ENCODE results near the gene DMD.

Gene DMD

GRCh38 chrX:31459361-31459760 lies 1752.0 kb downstream of the DMD start:
- H3K4me3 ChIP-seq (ENCODE audit: extremely low read depth, insufficient read depth, low read length, poor library complexity, severe bottlenecking), result no peak overlapping the region
- no peaks in the 10 kb centered on the region for H3K9me3 ChIP-seq (ENCODE audit: control insufficient read depth, low read length)
- no peaks in the 10 kb centered on the region for H3K36me3 ChIP-seq (ENCODE audit: control insufficient read depth, insufficient read depth, low read length)
- H3K27ac ChIP-seq (ENCODE audit: low read depth, low read length, severe bottlenecking), result no peak overlapping the region
- no peaks in the 10 kb centered on the region for H3K4me1 ChIP-seq (ENCODE audit: control insufficient read depth, insufficient read depth, low read length, poor library complexity, severe bottlenecking)
- WGBS, 2 experiments (ENCODE audit: insufficient coverage in 2 of 2), result no CpG with 5 or more reads among the region's 5 CpGs

DNA sequence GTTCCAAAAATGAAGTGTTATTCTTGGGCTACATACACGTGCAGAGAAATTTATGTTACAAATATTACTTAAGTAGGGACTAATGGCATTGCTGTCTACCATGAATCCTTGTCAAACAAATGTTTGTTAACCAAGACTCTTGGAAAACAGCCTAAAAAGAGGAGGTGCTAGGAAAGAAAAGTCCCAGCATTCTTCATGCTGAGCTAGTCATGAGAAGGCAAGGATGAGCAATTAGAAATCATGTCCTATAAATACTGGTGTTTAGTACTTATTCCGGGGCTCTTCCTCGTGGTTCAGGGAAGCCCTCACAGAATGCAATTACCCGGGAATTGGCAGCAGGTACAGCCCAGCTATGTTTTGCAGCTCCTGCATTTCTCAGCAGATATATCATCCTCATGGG lies 1761.4 kb downstream of the DMD start:
- no peaks in the 10 kb centered on the region for H3K4me1 ChIP-seq (ENCODE audit: control insufficient read depth, insufficient read depth, low read length, poor library complexity, severe bottlenecking)
- no peak overlapping the region for H3K4me3 ChIP-seq (ENCODE audit: extremely low read depth, insufficient read depth, low read length, poor library complexity, severe bottlenecking)
- no peaks in the 10 kb centered on the region for H3K9me3 ChIP-seq (ENCODE audit: control insufficient read depth, low read length)
- H3K36me3 ChIP-seq (ENCODE audit: control insufficient read depth, insufficient read depth, low read length), result no peaks in the 10 kb centered on the region
- WGBS, 2 experiments (ENCODE audit: insufficient coverage in 2 of 2), result 100% methylated on average over 1 of the region's 4 CpGs; no CpG with 5 or more reads in 1 of the 2 experiments
- H3K27ac ChIP-seq (ENCODE audit: low read depth, low read length, severe bottlenecking), result no peak overlapping the region

DNA sequence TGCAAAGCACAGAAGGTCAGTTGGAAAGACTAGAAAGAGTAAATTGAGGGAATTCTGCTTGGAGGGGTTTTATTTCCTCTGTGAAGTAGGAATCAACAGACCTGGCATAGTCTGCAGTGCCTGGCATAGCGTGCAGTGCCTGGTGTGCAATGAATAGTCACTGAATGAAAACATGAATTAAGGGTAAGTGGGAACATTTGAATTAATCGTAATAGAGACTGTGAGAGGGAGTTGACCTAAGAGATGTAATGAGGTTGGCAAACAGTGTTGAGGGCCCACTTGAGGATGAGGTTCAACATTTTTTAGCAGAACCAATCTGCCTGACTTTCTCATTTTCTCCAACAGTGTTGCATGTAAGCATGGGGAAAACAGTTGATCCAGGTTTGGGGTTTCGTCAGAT lies 1762.3 kb downstream of the DMD start:
- Histone ChIP-seq H3K36me3 (ENCODE audit: control insufficient read depth, insufficient read depth, low read length) (no peaks in the 10 kb centered on the region), H3K4me3 (ENCODE audit: extremely low read depth, insufficient read depth, low read length, poor library complexity, severe bottlenecking) (no peak overlapping the region), H3K27ac (ENCODE audit: low read depth, low read length, severe bottlenecking) (no peak overlapping the region), H3K9me3 (ENCODE audit: control insufficient read depth, low read length) (no peaks in the 10 kb centered on the region), H3K4me1 (ENCODE audit: control insufficient read depth, insufficient read depth, low read length, poor library complexity, severe bottlenecking) (no peaks in the 10 kb centered on the region)
- WGBS, 2 experiments (ENCODE audit: insufficient coverage in 2 of 2), result 74 to 94% methylated on average over 2 to 3 of the region's 3 CpGs

- WGBS, 2 experiments (ENCODE audit: insufficient coverage in 2 of 2), result no CpG with 5 or more reads among the region's 4 CpGs
- Histone ChIP-seq H3K9me3 (ENCODE audit: control insufficient read depth, low read length) (no peaks in the 10 kb centered on the region), H3K27ac (ENCODE audit: low read depth, low read length, severe bottlenecking) (no peak overlapping the region), H3K4me1 (ENCODE audit: control insufficient read depth, insufficient read depth, low read length, poor library complexity, severe bottlenecking) (no peaks in the 10 kb centered on the region), H3K4me3 (ENCODE audit: extremely low read depth, insufficient read depth, low read length, poor library complexity, severe bottlenecking) (no peak overlapping the region), H3K36me3 (ENCODE audit: control insufficient read depth, insufficient read depth, low read length) (no peaks in the 10 kb centered on the region)
Observed at GRCh38 chrX:31445542-31445941, 1765.8 kb downstream of the DMD start.

GRCh38 chrX:31443654-31444053 lies 1767.7 kb downstream of the DMD start:
- no peak overlapping the region for H3K27ac ChIP-seq (ENCODE audit: low read depth, low read length, severe bottlenecking)
- H3K36me3 ChIP-seq (ENCODE audit: control insufficient read depth, insufficient read depth, low read length), result no peaks in the 10 kb centered on the region
- WGBS, 2 experiments (ENCODE audit: insufficient coverage in 2 of 2), result no CpG with 5 or more reads among the region's 8 CpGs
- no peaks in the 10 kb centered on the region for H3K9me3 ChIP-seq (ENCODE audit: control insufficient read depth, low read length)
- no peak overlapping the region for H3K4me3 ChIP-seq (ENCODE audit: extremely low read depth, insufficient read depth, low read length, poor library complexity, severe bottlenecking)
- no peaks in the 10 kb centered on the region for H3K4me1 ChIP-seq (ENCODE audit: control insufficient read depth, insufficient read depth, low read length, poor library complexity, severe bottlenecking)

- Histone ChIP-seq H3K9me3 (ENCODE audit: control insufficient read depth, low read length) (no peaks in the 10 kb centered on the region), H3K36me3 (ENCODE audit: control insufficient read depth, insufficient read depth, low read length) (no peaks in the 10 kb centered on the region), H3K27ac (ENCODE audit: low read depth, low read length, severe bottlenecking) (no peak overlapping the region), H3K4me3 (ENCODE audit: extremely low read depth, insufficient read depth, low read length, poor library complexity, severe bottlenecking) (no peak overlapping the region), H3K4me1 (ENCODE audit: control insufficient read depth, insufficient read depth, low read length, poor library complexity, severe bottlenecking) (no peaks in the 10 kb centered on the region)
- WGBS, 2 experiments (ENCODE audit: insufficient coverage in 2 of 2), result no CpG with 5 or more reads among the region's 2 CpGs
Observed at GRCh38 chrX:31440546-31440945, 1770.8 kb downstream of the DMD start.

DNA sequence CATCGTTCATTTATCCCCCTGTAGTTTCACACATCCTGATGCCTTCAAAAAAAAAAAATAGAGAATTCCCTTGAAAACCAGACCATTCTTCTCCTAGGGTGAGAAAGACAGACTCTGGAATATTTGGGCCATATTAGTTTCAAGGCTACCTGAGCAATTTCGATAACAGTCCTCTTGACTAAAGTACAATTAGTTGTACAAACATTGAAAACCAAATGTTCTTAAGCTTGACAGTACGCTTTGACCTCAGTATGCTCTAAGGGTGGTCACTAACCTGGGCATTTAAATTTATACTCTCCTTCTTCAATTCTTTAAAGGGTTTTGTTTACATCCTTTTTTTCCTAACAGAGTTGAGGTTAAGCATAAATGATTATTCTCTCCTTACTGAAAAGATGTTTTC lies 1774.9 kb downstream of the DMD start:
- no peaks in the 10 kb centered on the region for H3K9me3 ChIP-seq (ENCODE audit: control insufficient read depth, low read length)
- H3K4me1 ChIP-seq (ENCODE audit: control insufficient read depth, insufficient read depth, low read length, poor library complexity, severe bottlenecking), result no peaks in the 10 kb centered on the region
- no peaks in the 10 kb centered on the region for H3K36me3 ChIP-seq (ENCODE audit: control insufficient read depth, insufficient read depth, low read length)
- H3K4me3 ChIP-seq (ENCODE audit: extremely low read depth, insufficient read depth, low read length, poor library complexity, severe bottlenecking), result no peak overlapping the region
- H3K27ac ChIP-seq (ENCODE audit: low read depth, low read length, severe bottlenecking), result no peak overlapping the region
- 80% methylated on average over 1 of the region's 3 CpGs; no CpG with 5 or more reads in 1 of the 2 experiments for WGBS, 2 experiments (ENCODE audit: insufficient coverage in 2 of 2)

DNA sequence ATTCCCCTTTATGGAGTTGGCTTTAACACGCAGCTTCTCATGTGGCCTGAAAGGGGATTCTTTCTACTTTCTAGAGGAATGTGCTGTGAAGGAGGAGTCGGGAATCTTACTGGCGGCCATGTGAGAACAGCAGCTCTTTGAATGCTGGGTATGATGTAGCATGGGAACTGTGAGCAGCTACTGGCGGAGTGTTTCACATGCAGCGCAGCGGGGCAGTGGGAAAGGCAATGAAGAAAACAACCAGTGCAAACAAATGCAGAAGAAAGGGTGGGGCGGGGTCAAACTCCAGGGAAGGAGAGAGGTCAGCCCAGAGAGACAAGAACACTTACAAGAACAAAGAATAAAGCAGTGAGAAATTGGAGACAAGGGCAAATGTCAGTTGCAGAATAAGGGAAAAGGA lies 1775.8 kb downstream of the DMD start:
- H3K4me1 ChIP-seq (ENCODE audit: control insufficient read depth, insufficient read depth, low read length, poor library complexity, severe bottlenecking), result no peaks in the 10 kb centered on the region
- H3K9me3 ChIP-seq (ENCODE audit: control insufficient read depth, low read length), result no peaks in the 10 kb centered on the region
- 0 to 13% methylated on average over 1 to 5 of the region's 7 CpGs for WGBS, 2 experiments (ENCODE audit: insufficient coverage in 2 of 2)
- H3K4me3 ChIP-seq (ENCODE audit: extremely low read depth, insufficient read depth, low read length, poor library complexity, severe bottlenecking), result no peak overlapping the region
- H3K27ac ChIP-seq (ENCODE audit: low read depth, low read length, severe bottlenecking), result peak overlapping the region; percentile 49
- no peaks in the 10 kb centered on the region for H3K36me3 ChIP-seq (ENCODE audit: control insufficient read depth, insufficient read depth, low read length)

GRCh38 chrX:31433856-31434255 lies 1777.5 kb downstream of the DMD start:
- H3K27ac ChIP-seq (ENCODE audit: low read depth, low read length, severe bottlenecking), result peak overlapping the region; percentile 10
- no peaks in the 10 kb centered on the region for H3K4me1 ChIP-seq (ENCODE audit: control insufficient read depth, insufficient read depth, low read length, poor library complexity, severe bottlenecking)
- WGBS, 2 experiments (ENCODE audit: insufficient coverage in 2 of 2), result no CpG with 5 or more reads among the region's 1 CpG
- H3K36me3 ChIP-seq (ENCODE audit: control insufficient read depth, insufficient read depth, low read length), result no peaks in the 10 kb centered on the region
- H3K9me3 ChIP-seq (ENCODE audit: control insufficient read depth, low read length), result no peaks in the 10 kb centered on the region
- H3K4me3 ChIP-seq (ENCODE audit: extremely low read depth, insufficient read depth, low read length, poor library complexity, severe bottlenecking), result no peak overlapping the region

- Histone ChIP-seq H3K9me3 (ENCODE audit: control insufficient read depth, low read length) (no peaks in the 10 kb centered on the region), H3K4me3 (ENCODE audit: extremely low read depth, insufficient read depth, low read length, poor library complexity, severe bottlenecking) (no peak overlapping the region), H3K27ac (ENCODE audit: low read depth, low read length, severe bottlenecking) (no peak overlapping the region), H3K36me3 (ENCODE audit: control insufficient read depth, insufficient read depth, low read length) (no peaks in the 10 kb centered on the region), H3K4me1 (ENCODE audit: control insufficient read depth, insufficient read depth, low read length, poor library complexity, severe bottlenecking) (no peaks in the 10 kb centered on the region)
- WGBS, 2 experiments (ENCODE audit: insufficient coverage in 2 of 2), result 94 to 100% methylated on average over 3 of the region's 6 CpGs
Observed at GRCh38 chrX:31429915-31430314, 1781.4 kb downstream of the DMD start.

GRCh38 chrX:31423609-31424189 lies 1787.7 kb downstream of the DMD start:
- no peaks in the 10 kb centered on the region for H3K36me3 ChIP-seq (ENCODE audit: control insufficient read depth, insufficient read depth, low read length)
- WGBS, 2 experiments (ENCODE audit: insufficient coverage in 2 of 2), result 78% methylated on average over 3 of the region's 6 CpGs; no CpG with 5 or more reads in 1 of the 2 experiments
- no peak overlapping the region for H3K4me3 ChIP-seq (ENCODE audit: extremely low read depth, insufficient read depth, low read length, poor library complexity, severe bottlenecking)
- no peaks in the 10 kb centered on the region for H3K4me1 ChIP-seq (ENCODE audit: control insufficient read depth, insufficient read depth, low read length, poor library complexity, severe bottlenecking)
- H3K27ac ChIP-seq (ENCODE audit: low read depth, low read length, severe bottlenecking), result no peak overlapping the region
- no peaks in the 10 kb centered on the region for H3K9me3 ChIP-seq (ENCODE audit: control insufficient read depth, low read length)

Measured in mesodermal cell (in vitro differentiated cells).